Subcutaneous adipose tissue (tissue), 4 donors: ENCODE measurements around the gene ZNF787. TPM values are rescaled to one million over a fixed set of nuclear protein-coding genes. Genes with fewer than 3 reads are reported as not detected.

Source experiments
- total RNA-seq, 4 donors: library from RNA; depleted of rRNA; stranded (reverse); fragments of >200 nt; gene quantifications; one replicate each; pipeline ENCODE4 v1.1.0, GENCODE V29; 2016
- TF ChIP-seq, protein P1 (sequence below): fragments of 450-650 bp; IDR thresholded peaks from one replicate; pipeline ENCODE4 v1.5.1; 2016; ENCODE audit warnings: low read depth, mild to moderate bottlenecking, control low read depth, antibody characterized with exemption, moderate library complexity

ZNF787 gene
- total RNA-seq, 4 donors from 2014 or later: 3.6 to 11.7 (median 5.7) TPM

DNA sequence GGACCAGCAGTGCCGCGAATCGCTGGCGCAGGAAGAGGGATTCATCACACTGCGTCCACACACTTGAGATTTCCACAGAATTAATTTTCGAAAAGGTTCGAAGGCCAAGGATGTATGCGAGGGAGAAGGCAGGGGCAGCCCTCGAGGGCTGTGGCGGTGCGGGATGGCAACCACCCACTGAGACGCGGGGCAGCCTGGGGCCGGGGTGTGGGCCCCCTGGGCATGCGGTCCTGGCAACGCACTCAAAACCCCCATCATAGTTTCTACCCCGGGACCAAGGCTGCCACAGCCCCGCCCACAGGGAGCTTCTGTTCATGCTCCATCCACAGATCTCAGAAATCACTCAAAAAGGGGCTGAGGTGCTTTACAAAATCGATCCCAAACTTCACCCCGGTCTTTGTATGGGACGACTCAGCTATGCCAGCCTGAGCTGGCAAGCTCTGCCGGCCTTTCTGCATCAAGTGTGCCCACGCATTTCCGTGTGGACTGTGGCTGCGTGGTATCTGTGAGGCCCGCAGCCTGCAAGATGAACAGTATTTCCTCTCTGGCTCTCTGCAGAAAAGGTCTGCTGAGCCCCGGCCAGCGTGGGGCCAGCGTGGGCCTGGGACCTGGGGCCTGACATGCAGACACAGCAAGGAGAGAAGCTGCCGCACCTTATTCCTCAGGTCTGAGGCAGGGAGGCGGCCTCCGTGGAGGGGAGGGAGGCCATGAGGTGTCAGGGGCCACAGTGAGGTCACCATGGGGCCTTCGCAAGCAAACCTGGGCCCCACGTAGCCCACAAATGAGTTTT lies 19.2 kb downstream of the ZNF787 start:
- TF ChIP-seq, protein P1, sequence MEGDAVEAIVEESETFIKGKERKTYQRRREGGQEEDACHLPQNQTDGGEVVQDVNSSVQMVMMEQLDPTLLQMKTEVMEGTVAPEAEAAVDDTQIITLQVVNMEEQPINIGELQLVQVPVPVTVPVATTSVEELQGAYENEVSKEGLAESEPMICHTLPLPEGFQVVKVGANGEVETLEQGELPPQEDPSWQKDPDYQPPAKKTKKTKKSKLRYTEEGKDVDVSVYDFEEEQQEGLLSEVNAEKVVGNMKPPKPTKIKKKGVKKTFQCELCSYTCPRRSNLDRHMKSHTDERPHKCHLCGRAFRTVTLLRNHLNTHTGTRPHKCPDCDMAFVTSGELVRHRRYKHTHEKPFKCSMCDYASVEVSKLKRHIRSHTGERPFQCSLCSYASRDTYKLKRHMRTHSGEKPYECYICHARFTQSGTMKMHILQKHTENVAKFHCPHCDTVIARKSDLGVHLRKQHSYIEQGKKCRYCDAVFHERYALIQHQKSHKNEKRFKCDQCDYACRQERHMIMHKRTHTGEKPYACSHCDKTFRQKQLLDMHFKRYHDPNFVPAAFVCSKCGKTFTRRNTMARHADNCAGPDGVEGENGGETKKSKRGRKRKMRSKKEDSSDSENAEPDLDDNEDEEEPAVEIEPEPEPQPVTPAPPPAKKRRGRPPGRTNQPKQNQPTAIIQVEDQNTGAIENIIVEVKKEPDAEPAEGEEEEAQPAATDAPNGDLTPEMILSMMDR: no peak

DNA sequence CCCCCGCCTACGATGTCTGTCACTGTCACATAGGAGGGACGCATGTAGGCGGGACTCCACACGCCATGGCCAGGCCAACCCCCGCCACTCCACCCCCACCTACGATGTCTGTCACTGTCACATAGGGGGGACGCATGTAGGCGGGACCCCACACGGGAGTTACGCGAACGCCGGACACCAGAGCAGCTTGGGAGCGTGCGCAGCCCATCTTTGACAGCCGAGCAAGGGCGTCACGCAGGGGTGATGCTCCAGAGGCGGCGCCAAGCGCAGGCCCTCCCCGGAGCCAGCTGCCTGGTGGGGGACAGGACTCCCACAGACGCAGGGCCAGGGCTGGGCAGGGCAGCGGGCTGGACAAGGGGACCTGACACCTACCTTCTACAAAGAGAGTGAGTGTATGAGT lies 20.0 kb downstream of the ZNF787 start:
- TF ChIP-seq, protein P1: no peak

DNA sequence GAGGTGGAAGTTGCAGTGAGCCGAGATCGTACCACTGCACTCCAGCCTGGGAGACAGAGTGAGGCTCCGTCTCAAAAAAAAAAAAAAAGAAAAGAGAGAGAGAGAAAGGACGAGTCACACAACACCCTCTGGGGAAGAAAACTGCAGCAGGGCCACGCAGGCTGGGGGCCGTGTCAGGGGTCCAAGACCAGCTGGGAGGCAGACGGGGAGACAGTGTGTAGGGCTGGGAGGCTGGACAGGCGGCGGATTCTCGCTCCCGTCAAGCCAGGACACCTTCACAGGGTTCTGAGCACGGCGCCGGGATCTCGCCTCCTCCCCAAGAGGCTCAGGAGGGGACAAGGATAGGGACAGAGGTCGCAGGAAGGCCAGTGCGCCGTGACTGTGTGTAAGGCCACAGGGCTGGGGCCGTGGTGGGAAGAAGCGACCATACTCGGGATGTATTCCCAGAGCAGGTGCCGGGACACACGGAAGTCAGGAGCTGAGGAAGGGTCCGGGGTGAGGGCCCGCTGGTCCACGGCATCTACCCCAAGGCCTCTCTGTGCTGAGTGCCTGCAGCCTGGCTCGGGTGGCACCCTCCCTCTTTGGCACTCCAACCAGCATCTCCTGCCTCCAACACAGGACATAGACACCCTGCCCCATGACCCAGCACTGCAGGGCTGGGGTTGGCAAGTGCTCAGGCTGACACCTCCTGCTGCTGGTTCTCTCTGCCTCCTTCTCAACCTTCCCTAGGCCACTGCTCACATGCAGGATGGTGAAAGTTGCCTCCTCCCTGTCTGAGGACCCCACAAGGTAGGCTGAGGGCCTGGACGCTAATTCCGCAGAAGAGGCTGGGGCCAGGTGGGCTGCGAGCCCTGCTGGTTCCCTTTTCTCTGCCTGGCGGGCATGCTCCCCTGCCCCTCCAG lies 21.2 kb downstream of the ZNF787 start:
- TF ChIP-seq, protein P1: no peak

DNA sequence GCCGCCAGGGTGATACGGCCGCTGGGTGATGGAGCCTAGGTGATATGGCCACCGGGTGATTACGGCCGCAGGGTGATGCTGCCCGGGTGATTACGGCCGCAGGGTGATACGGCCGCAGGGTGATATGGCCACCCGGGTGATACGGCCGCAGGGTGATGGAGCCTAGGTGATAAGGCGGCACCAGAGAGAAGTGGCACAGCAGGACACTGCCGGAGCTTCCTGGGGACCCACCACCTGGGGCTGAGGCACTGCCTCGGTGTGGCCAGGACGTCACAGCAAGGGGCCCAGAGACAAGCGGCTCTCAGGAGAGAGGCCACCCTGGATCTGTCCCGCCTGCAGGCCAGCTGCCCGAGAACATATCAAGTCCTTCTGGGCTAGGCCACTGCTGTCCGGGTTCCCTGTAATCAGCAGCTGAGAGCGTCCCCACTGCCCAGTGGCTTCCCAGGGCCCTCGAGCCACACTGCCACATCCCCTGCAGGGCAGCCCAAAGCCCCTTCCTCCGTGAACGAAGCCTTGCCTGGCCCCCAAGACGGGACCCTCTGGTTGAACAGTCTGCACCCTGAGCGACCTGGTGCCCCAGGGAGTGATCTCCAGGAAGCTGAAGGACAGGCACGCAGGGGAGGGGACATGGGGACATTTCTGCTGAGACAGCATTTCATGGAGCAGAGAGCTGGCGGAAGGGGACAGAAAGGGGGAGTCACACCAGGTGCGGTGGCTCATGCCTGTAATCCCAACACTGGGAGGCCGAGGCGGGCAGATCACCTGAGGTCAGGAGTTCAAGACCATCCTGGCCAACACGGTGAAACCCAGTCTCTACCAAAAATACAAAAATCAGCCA lies 22.1 kb downstream of the ZNF787 start:
- TF ChIP-seq, protein P1: no peak

DNA sequence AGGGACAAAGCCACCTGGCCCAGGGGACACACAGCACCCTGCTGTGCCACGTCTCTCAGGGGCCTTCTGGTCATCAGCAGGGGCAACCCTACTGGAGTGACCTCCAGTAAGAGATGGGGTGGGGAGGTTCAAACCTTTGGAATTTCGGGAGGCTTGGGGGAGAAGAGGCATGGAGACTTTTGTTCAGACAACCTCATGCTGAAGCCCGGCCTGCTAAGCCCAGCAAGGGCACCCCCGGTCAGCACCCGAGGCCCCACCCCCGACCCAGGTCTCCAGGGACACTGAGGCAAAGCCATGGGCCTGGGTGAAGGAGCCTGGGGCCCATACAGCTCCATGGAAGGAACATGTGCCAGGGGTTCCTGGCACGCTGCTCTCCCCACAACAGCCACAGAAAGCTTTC lies 23.3 kb downstream of the ZNF787 start:
- TF ChIP-seq, protein P1: no peak

DNA sequence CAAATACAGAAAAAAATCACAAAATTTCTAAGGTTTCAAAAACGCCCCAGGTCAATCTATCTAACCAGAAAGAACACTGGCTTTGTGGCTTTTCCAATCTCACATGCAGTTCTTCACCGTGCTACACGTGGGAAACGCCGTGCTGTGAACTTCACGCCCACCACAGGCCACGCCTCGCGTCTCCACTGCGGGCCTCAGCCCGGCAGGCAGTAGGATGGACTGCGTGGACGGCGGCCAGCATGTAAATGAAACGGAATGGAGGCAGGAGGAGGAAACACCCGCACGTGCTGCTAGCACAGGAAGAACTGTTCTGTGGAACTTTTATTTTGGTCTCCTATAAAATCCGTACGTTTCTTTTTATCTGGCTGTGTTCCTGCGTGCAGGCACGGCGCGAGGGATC lies 23.8 kb downstream of the ZNF787 start:
- TF ChIP-seq, protein P1: no peak
